Aorta (tissue), 5 donors: ENCODE data around the gene ZSWIM8. TPM values are rescaled to one million over a fixed set of nuclear protein-coding genes. Genes with fewer than 3 reads are reported as not detected.
"Not testable (repeated sequence)": the region's sequence is repeated elsewhere in the genome, so short reads cannot be mapped to it uniquely, and the experiment has no call there.

Experiments
- ATAC-seq: fragments of 200-7000 bp; cut with Tn5 transposase; one replicate; pipeline ENCODE4 v1.9.1; 2022; ENCODE audit warnings: moderate library complexity; ENCODE audit not compliant: low FRiP score
- DNase-seq, 2 donors: peaks; one replicate each; pipeline ENCODE4 v3.0.0-alpha.2; 2020
- H3K27ac ChIP-seq, 2 donors: one replicate each; pipeline ENCODE4 v1.5.1; 2013; ENCODE audit warnings: low read length in 2 of 2, mild to moderate bottlenecking in 2 of 2, moderate library complexity in 2 of 2, control low read depth in 1 of 2, inconsistent platforms in 1 of 2, low read depth in 1 of 2
- H3K27me3 ChIP-seq, 2 donors: one replicate each; pipeline ENCODE4 v1.6.1; 2013; ENCODE audit warnings: control low read depth in 1 of 2, low read length in 1 of 2, mild to moderate bottlenecking in 1 of 2, moderate library complexity in 1 of 2; ENCODE audit not compliant: insufficient read depth in 2 of 2, control insufficient read depth in 1 of 2
- H3K36me3 ChIP-seq, 2 donors: one replicate each; pipeline ENCODE4 v1.6.1; 2013; ENCODE audit warnings: control low read depth in 1 of 2, low read length in 1 of 2, mild to moderate bottlenecking in 1 of 2; ENCODE audit not compliant: insufficient read depth in 2 of 2, control insufficient read depth in 1 of 2
- H3K4me1 ChIP-seq, 2 donors: one replicate each; pipeline ENCODE4 v1.6.1; 2013; ENCODE audit warnings: low read length in 2 of 2, control low read depth in 1 of 2, mild to moderate bottlenecking in 1 of 2, moderate library complexity in 1 of 2; ENCODE audit not compliant: insufficient read depth in 2 of 2, control insufficient read depth in 1 of 2
- H3K4me3 ChIP-seq, 2 donors: one replicate each; pipeline ENCODE4 v1.5.1; 2013; ENCODE audit warnings: low read length in 2 of 2, control low read depth in 1 of 2, mild to moderate bottlenecking in 1 of 2
- H3K9me3 ChIP-seq: one replicate; pipeline ENCODE4 v1.6.1; 2013; ENCODE audit warnings: mild to moderate bottlenecking, low read length; ENCODE audit not compliant: control insufficient read depth
- WGBS, 2 donors: extraction: QIAGEN DNeasy Blood & Tissue Kit; methylation state at CpG; one replicate each; pipeline ENCODE4 v1.1.7; 2013; 5-methylcytosine and 5-hydroxymethylcytosine counted together
- intact Hi-C, 2 donors: fragments of 100-400 bp; cut with DNase I; formaldehyde crosslinking; loops; one replicate each; pipeline versions ENCODE4 v1.14.2 to v1.15.0; 2022
- polyA plus RNA-seq, 2 donors: library from polyadenylated mRNA; stranded (reverse); fragments of 200-250 nt; gene quantifications; one replicate each; pipeline ENCODE4 v1.2.3, GENCODE V29; 2013
- total RNA-seq, 2 donors: library from RNA; stranded (reverse); fragmentation: NEBNext Ultra II Directional; extraction: Animal tissue kit (Norgen Biotek cat#: 25700); gene quantifications; one replicate each; pipeline ENCODE4 v1.2.1, GENCODE V29; 2021
- donor health status: healthy with polysubstance abuse.
- donor health status: Bipolar disorder and iron deficiency.
- donor health status: DM: no; HTN: no; CAD: no.
- donor health status: DM: no; HTN: no; CAD: no.
- donor health status: DM: yes; HTN: yes; CAD: no.

ZSWIM8 gene
- total and polyA plus RNA-seq, 4 donors = 75.1 to 314 (median 127) TPM

DNA sequence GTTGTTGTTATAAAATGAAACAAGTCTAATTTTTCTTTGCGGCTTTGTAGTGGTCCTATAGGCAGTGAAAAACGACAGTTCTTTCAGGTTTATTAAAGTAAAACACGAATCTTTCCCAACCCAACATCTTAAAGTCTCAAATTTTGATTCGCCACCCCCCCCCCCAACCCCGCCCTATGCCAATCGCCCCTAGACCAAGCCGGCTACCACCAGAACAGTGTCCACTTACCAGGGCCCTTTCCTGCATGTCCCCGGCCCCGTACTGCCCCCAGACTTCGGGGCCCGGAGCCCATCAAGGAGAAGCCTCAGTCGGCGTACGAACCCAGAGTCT is 3.9 kb upstream of the ZSWIM8 start:
- WGBS, 2 donors = 0 to 1% methylated on average over 14 of the region's 14 CpGs
- H3K36me3 ChIP-seq = no peaks in the 10 kb centered on the region
- intact Hi-C loops = no loop called here
- peak overlapping the region in 1 of 2 donors; percentile 72 for H3K27ac ChIP-seq
- peaks cover 0 to 4% of the 10 kb centered on the region in 2 donors for H3K4me1 ChIP-seq
- H3K27me3 ChIP-seq = no peaks in the 10 kb centered on the region
- ATAC-seq (no peak), DNase-seq (no peak)
- peak overlapping the region; percentile 12 to 45 for H3K4me3 ChIP-seq
- no peaks in the 10 kb centered on the region for H3K9me3 ChIP-seq

DNA sequence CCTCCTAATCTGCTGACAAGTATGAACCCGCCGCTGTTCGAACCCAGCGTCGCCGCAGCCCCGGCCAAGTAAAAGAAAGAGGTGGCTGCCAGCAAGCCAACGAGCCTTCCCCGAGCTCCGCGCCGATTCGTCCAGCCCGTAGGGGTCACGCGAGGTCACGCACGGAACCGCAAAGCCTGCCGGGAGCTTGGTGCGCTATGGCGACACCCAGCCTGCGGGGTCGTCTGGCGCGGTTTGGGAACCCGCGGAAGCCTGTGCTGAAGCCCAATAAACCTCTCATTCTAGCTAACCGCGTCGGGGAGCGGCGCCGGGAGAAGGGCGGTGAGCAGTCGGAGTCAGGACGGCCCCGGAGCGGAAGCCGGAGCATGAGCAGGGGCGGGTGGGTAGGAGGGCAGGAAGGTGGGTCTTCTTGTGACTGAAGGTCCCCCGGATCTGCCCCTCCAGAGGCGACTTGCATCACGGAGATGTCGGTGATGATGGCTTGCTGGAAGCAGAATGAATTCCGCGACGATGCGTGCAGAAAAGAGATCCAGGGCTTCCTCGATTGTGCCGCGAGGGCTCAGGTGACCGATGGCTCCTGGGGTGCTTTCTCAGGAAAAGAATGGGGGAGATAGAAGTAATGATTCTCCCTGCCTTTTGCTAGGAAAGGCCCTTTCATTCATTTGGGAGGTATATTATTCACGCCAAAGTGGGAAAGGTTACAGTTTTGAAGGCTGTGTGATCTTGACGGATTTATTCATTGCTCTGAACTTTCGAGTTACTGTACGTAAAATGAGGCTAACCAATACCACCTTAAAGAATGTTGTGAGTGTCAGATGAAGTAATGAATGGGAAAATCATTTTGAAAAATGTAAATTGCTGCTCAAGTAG is 3.3 kb upstream of the ZSWIM8 start, which contains the start of gene CHCHD1:
CHCHD1 (plus strand) TSS at position 170 of the 870 bp plus-strand sequence; CDS start at position 198, 28 bp downstream.
- ATAC-seq = peak; percentile 89

DNA sequence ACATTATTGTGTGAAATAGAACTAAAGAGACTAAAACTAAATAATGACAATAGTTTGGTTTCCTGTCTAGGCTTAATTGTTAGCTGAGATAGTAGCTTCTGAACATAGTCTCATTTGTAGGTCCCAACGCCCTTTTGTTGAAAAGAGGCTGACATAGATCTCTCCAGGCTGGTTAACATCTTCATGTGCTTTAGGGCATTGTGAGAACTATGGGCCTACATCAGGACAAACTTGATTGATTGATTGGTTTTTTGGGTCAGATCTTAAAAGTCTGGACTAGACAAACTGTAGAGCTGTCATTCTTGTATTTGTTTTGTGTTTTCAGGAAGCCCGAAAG is 2.7 kb upstream of the ZSWIM8 start:
- 52 to 53% methylated on average over 2 of the region's 2 CpGs for WGBS, 2 donors
- Histone ChIP-seq H3K4me1 (peaks cover 0 to 4% of the 10 kb centered on the region in 2 donors), H3K36me3 (no peaks in the 10 kb centered on the region), H3K9me3 (no peaks in the 10 kb centered on the region), H3K27ac (no peak overlapping the region), H3K27me3 (no peaks in the 10 kb centered on the region), H3K4me3 (peak overlapping the region in 1 of 2 donors; percentile 14)
- DNase-seq (no peak), ATAC-seq (no peak)
- intact Hi-C loops = no loop called here

More for the DNA sequence above, 3.3 kb upstream of the ZSWIM8 start, which contains the start of gene CHCHD1:
- Histone ChIP-seq H3K27me3 (no peaks in the 10 kb centered on the region), H3K27ac (peak within 1 kb of the TSS in 1 of 2 donors; percentile 83), H3K36me3 (no peaks in the 10 kb centered on the region), H3K4me1 (peaks cover 0 to 4% of the 10 kb centered on the region in 2 donors), H3K4me3 (peak within 1 kb of the TSS; percentile 45 to 87), H3K9me3 (no peaks in the 10 kb centered on the region)
- intact Hi-C loops = no loop called here
- peak; percentile 96 to 98 for DNase-seq
- 0% methylated on average over 57 of the region's 57 CpGs for WGBS, 2 donors

DNA sequence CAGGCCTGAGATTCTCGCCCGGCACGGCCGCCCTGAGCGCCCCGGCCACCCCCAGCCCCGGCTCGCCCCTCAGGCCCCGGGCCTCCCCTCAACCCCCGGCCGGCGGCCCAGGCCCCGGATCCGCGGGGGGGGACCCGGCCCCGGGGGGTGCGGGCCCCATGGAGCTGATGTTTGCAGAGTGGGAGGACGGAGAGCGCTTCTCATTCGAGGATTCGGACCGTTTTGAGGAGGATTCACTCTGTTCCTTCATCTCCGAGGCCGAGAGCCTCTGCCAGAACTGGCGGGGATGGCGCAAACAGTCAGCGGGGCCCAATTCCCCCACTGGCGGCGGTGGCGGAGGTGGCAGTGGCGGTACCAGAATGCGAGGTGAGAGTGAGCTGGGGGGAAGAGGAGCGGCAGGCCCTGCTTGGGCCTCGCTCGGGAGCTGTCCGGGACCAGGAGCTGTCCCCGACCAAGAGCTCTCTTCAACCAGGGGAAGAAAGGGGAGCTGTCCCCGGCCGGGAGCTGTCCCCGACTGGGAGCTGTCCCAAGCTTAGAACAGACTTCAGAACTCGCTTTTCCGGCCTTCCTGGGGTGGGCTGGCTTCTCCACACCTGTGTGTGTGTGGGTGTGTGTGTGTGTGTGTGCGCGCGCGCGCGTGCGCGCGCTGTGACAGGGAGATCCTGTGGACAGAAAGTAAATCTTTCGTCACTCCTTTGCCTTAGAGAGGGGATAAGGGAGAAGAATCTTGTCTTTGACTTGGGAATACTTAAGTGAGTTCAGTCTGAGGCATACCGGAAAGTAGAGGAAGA is 510 bp downstream of the ZSWIM8 start:
- DNase-seq (peak in 1 of 2 donors; percentile 65), ATAC-seq (no peak)
- Histone ChIP-seq H3K9me3 (no peaks in the 10 kb centered on the region), H3K4me3 (peak overlapping the region; percentile 80 to 84), H3K27me3 (no peaks in the 10 kb centered on the region), H3K4me1 (peaks cover 0 to 4% of the 10 kb centered on the region in 2 donors), H3K36me3 (peaks cover 0 to 7% of the 10 kb centered on the region in 2 donors), H3K27ac (peak overlapping the region; percentile 1 to 37)
- 1% methylated on average over 50 to 54 of the region's 54 CpGs for WGBS, 2 donors
- intact Hi-C loops = no loop called here

DNA sequence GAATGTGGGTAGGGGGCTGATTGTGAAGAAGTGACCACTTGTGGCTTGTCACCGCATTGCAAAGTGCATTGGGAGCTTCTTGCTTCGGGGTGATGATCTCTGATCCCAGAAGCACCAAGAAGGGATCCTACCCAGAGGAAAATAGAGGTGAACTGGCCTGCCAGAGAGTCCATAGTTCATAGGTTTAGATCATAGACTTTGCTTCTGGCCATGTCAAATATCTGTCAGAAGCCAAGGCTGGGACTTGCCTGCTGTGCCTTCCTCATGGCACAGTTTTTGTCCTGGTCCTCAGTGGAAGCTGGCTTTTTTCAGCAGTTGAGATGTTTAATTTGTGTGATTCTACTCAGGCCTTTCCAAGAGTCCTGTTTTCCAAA is 1.1 kb downstream of the ZSWIM8 start:
- H3K4me1 ChIP-seq = no peaks in the 10 kb centered on the region
- peak overlapping the region; percentile 80 to 84 for H3K4me3 ChIP-seq
- ATAC-seq (no peak), DNase-seq (peak in 1 of 2 donors; percentile 6)
- H3K9me3 ChIP-seq = no peaks in the 10 kb centered on the region
- H3K36me3 ChIP-seq = peaks cover 0 to 11% of the 10 kb centered on the region in 2 donors
- no peaks in the 10 kb centered on the region for H3K27me3 ChIP-seq
- H3K27ac ChIP-seq = peak overlapping the region in 1 of 2 donors; percentile 1
- intact Hi-C loops = no loop called here
- 0 to 2% methylated on average over 2 of the region's 2 CpGs for WGBS, 2 donors

DNA sequence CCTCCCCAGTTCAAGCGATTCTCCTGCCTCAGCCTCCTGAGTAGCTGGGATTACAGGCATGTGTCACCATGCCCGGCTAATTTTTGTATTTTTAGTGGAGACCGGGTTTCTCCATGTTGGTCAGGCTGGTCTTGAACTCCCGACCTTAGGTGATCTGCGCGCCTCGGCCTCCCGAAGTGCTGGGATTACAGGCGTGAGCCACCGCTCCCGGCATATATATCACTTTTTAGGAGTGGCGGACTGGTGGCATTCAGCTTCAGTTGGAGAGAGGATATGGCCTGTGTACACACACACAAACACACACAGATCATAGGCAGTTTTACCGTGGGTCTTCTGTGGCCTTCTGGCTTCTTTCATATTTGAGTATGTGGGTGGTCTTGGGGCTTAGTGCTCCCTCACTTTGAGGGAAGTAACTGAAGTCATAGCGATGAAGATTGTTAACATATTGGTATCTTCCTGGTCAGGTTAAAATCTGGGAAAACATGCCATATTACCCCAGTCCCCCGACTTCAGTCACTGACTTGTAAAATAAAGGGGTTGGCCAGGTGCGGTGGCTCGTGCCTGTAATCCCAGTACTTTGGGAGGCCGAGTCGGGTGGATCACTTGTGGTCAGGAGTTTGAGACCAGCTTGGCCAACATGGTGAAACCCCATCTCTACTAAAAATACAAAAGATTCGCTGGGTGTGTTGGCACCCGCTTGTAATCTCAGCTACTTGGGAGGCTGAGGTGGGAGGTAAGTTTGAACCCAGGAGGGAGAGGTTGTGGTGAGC is 1.8 kb downstream of the ZSWIM8 start:
- H3K4me1 ChIP-seq, intact Hi-C loops, H3K9me3 ChIP-seq, ATAC-seq, H3K4me3 ChIP-seq, H3K27me3 ChIP-seq, H3K27ac ChIP-seq: not testable (repeated sequence)
- DNase-seq = peak in 1 of 2 donors; percentile 36
- 84 to 89% methylated on average over 21 of the region's 21 CpGs for WGBS, 2 donors
- peaks cover 0 to 12% of the 10 kb centered on the region in 2 donors for H3K36me3 ChIP-seq

DNA sequence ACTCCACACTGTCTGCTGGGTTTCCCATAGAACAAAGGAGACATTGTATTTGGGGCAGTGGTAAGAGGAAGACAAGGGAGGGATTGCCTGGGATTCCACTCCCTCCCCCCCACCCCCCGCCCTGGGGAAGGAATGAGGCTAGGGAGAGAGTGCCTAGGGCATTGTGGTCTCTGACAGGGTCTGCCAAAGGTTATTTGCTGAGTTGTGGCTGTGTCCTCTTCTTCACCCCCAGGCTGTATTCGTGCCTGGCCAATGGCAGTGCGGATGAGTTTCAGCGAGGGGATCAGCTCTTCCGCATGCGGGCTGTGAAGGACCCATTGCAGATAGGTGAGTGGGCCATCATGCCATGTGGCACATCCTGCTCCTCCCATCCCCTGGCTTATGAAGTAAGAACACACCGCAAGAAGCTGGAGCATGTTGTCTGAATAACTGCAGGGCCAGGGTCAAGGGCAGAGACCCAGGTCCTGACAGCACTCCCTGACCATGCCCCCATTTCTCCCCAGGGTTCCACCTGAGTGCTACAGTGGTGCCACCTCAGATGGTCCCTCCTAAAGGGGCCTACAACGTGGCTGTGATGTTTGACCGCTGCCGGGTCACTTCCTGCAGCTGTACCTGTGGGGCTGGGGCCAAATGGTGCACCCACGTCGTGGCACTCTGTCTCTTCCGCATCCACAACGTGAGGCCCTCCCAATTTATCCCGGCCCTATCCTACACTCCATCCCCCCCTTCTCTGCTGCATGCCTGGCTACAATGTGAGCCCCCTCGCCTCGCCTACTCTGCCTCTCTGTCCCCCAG is 3.7 kb downstream of the ZSWIM8 start:
- ATAC-seq (no peak), DNase-seq (peak in 1 of 2 donors; percentile 26)
- Histone ChIP-seq H3K27ac (no peak overlapping the region), H3K4me1 (no peaks in the 10 kb centered on the region), H3K9me3 (no peaks in the 10 kb centered on the region), H3K27me3 (no peaks in the 10 kb centered on the region), H3K36me3 (peaks cover 0 to 19% of the 10 kb centered on the region in 2 donors), H3K4me3 (no peak overlapping the region)
- WGBS, 2 donors = 85% methylated on average over 17 of the region's 17 CpGs
- intact Hi-C loops = no loop called here

DNA sequence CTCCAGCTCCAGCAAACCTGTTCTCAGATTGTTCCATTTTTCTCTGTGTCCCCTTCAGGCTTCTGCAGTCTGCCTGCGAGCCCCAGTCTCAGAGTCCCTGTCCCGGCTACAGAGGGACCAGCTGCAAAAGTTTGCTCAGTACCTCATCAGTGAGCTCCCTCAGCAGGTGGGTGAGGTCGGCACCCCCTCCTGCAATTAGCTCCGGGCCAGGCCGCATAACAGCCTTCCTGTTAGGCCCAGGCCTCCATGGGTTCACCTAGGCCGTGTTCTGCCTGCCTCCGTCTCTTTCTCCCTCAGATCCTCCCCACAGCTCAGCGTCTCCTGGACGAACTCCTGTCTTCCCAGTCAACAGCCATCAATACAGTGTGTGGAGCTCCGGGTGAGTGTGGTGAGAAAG is 4.3 kb downstream of the ZSWIM8 start:
- Histone ChIP-seq H3K27ac (no peak overlapping the region), H3K36me3 (peaks cover 0 to 22% of the 10 kb centered on the region in 2 donors), H3K27me3 (no peaks in the 10 kb centered on the region), H3K4me3 (no peak overlapping the region), H3K4me1 (no peaks in the 10 kb centered on the region), H3K9me3 (no peaks in the 10 kb centered on the region)
- intact Hi-C loops = no loop called here
- WGBS, 2 donors = 83 to 87% methylated on average over 10 of the region's 10 CpGs
- ATAC-seq = no peak
- DNase-seq = peak in 1 of 2 donors; percentile 32
